NCI-H1436 (cell line): Measurements from ENCODE around the gene NLRP1.

Source experiments
- DNase-seq: peaks from one replicate; lab custom pipeline; 2025; lab: John Stamatoyannopoulos, UW

Gene NLRP1

DNA sequence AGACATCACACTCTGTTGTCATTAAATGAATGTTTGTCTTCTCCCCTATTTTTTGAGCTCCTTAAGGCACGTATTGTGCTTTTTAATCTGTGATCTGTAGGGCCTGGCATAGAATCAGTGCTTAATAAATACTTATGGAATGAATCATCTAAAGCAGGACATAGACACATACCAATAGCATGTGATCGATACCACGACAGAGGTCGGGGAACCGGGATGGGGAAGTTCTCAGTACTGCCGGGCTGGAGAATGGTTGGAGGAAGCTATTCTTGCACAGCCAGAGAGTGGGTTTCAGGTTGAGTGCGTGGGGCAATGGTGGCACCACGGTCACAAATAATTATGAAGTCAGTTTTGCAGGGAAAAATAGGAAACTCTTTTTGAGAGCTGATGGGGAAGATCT lies 26.8 kb downstream of the NLRP1 start:
- no peak for DNase-seq

DNA sequence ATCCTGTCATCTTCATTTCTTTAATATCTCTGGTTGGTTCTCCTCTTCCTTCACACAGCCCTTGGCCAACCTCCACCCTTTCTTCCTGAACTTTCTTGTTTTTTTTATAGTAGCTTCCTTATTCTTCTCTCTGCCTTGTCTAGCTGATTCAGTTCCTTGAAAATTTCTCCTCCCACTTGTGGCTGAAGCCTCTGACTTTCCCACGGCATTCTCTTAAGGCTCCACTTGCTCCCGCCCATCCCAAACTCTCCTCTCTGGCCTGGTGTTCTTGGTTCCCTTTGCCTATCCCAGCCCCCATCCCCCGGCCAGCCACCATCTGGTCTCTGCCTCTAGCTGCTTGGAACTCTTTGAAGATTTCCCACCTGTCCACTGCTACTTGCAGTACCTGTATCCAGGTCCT lies 29.1 kb downstream of the NLRP1 start:
- DNase-seq, result no peak

GRCh38 chr17:5553479-5553878 lies 30.8 kb downstream of the NLRP1 start:
- DNase-seq, result no peak

DNA sequence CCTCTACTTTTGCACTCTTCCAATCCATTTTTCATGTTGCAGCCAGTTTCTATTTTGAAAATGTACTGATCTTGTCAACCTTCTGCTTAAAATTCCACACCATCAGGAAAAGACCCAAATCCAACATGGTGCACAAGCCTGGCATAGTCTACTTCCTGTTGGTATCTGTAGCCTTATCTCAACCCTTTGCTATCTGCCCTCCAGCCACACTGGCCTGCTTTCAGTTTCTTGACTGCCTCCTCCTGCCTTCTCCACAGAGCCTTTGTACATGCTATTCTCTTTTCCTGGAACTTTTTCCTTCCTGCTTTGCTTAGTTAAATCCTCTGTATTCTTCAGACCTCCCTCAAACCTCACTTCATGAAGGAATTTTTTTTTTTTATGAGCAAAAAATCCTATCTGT lies 31.5 kb downstream of the NLRP1 start:
- no peak for DNase-seq

DNA sequence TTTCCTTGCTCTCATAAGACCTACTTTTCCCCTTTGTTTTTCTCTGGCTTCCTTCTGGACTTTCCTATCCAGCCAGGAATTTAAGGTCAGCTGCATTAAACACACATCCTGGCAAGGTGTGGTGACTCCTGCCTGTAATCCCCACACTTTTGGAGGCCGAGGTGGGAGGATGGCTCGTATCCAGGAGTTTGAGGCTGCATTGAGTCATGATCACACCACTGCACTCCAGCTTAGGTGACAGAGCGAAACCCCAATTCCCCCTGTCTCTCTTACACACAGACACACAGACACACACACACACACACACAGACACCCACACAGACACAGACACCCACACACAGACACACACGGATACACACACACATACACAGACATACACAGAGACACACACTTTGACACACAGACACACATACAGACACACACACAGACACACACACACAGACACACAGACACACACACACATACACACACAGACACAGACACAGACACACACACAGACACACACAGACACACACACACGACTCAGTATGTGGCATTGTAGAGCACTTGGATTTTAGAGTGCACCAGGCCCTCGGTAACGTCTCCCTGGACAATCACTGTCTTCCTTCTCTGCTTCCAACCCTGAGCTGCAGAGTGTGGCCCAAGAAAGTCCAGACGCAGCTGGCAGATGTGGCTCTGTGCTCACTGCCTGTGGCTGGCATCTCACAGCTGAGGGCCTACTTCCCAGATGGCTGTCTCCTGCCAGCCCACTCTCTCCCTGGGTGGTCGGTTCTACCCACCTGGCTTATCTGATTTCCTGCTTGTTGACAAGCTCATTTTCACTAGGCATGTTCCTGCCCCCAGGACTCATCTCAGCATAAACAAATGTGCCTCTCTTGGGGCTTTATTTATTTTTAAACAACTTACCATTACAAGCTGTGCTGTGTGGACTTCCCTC lies 39.0 kb downstream of the NLRP1 start:
- DNase-seq, result no peak

DNA sequence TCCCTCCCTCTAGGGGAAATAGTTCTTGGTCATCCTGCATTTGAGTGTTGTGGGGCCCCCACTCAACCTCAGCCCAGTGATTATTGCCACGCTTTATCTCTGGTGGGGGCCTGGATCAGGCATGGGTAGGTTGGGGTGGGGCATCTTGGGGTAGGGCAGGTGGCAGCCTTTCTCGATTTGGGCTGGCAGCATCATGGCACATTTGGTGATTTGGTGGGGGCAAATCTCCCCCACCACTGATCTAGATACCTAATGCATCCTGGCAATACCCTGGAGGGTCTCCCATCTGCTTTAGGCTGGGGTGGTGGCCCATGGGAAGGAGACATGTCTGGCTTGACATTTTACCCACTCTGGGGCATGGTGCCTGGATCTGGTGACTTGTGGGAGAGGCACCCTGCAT lies 40.2 kb downstream of the NLRP1 start:
- no peak for DNase-seq

DNA sequence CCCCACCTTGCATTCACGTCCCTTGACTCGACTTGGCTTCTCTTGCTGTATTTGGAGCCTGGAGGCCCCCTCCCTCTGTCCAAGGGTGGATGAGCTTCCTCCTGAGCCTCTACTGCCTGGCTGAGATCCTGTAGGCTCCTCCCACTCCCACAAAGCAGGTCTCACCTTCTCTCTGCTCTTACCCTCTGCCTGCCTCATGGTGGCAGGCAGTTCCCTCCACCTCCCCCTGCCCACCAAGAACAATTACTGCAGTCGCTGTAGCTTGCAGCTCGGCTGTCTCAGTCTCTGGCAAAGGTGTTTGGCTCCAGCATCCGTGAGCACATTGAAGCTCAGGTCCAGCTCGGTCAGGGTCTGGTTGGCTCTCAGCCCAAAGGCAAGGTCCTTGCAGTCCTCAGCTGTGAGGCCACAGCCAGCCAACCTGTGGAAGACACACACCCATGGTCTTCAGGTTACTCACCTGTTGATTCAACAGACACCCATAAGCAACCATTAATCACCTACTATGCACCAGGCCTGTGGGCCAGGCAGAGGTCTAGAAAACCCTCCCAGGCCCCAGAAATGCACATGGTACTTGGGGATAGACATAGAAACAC lies 42.6 kb downstream of the NLRP1 start:
- DNase-seq, result no peak

DNA sequence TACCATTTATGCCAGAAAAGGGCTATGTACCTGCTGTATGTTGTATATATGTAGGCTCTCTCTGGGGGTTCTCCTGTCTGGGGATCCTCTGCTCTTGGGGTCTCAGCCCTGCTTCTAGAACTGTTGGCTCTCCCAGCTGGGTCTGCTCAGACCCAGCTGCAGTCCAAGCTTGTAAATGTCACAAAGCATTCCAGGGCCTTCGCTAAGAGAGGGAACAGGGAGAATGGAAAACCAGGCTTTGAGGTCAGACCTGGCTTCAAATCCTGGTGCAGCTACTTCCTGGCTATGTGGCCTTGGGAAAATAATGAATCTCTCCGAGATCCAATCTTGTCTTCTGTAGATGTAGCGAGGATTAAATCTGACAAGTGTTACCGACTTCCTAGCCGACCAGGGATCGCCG lies 44.0 kb downstream of the NLRP1 start:
- no peak for DNase-seq

- DNase-seq, result no peak
Measured at GRCh38 chr17:5539286-5539685, 45.0 kb downstream of the NLRP1 start.

DNA sequence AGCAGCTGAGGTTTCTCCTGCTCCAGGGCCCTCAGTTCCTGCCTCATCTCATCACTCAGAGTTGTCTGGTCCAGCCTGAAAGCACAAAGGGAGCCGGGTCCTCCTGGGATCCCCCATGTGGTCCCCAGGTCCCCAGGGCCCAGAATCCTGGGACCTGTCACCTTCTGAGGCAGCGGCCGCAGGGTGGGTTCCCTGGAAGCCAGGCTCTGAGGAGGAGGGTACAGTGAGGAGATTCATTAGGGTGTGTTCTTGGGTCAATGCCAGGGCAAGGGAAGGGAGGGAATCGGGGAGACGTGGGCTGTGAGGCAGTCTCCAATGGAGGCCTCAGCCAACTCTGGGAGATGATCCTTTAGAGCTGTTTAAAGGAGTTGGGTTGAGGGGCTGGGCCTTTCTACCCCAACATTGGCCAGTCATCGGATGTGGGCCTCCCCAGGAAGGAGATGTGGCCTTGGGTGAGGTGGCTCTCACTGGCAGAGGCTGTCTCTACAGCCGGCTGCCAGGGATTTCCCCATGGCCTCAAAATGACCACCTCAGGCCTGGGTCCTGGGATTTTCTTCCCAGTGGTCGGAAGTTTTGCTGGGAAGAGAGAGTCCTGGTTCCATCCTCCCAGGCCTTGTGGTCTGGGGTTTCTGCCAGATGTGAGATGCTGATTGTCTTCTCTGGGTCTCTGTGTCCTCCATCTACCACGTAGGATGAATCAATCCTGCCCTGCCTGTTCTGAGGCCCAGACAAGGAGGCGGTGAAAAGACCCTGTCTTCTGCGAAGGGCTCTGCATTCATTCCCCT lies 47.3 kb downstream of the NLRP1 start:
- no peak for DNase-seq

DNA sequence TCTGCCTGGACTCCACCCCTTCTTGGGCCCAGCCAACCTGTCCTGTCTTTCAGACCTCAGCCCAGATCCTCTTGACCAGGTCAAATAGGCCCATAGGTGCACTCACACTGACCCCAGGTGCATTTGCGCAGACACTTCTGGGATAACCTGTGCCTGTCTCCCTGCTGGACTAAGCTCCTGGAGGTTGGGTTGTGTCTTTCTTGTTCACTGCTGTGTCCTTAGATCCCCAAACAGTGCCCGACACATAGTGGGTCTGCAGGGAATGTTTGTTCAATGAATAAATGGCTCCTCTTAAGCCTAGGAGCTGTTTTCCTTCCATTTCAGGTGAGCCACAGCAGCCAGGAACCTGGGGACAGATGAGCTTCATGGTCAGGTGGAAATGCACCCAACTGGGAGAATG lies 48.9 kb downstream of the NLRP1 start:
- no peak for DNase-seq

DNA sequence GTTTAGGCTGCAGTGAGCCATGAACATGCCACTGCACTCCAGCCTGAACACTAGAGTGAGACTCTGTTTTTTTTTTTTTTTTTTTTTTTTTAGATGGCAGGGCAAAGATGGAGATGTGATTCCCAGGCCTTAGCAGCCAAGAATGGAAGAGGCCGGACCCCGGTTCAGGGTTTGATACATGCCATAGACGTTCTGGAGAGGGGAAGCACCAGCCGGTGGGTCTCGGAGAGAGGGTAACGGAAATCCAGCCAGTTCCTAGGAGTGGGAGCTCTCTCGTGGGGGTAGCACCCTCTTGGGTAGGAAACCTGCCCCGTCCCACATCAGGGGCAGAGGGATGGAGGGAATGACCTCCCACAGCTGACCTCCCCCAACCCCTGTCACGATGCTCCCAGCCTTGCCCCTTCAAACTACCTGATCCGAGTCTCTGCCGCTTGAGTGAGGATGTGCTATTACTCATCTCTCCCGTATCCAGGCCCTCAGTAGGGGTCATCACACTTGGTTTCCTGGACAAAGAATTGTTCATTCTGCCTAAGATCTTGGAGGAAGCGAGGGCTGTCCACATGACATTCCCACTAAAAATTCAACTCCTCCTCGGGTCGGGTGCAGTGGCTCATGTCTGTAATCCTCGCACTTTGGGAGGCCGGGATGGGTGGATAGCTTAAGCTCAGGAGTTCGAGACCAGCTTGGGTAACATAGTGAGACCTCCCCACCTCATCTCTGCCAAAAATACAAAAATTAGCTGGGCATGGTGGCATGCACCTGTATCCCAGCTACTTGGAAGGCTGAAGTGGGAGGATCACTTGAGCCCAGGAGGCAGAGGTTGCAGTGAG lies 50.6 kb downstream of the NLRP1 start:
- DNase-seq, result no peak

DNA sequence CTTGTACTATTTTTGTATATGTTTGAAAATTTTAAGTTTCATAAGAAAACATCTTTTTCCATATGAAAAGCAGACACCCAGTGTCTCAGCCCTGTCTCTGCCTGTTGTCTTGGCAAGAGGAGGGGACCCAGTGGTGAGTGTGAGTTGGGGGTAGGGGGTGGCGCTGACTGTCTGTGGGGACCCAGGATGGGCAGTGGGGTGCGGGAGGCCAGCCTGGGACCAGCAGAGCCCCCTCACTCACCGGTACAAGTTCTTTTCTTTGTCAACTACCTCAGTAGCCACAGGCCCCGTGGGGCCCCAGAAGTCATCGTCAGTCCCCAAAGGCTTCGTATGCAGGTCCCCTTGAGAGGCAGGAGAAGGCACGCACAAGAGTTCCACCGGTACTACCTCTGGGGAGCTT lies 51.7 kb downstream of the NLRP1 start:
- no peak for DNase-seq

DNA sequence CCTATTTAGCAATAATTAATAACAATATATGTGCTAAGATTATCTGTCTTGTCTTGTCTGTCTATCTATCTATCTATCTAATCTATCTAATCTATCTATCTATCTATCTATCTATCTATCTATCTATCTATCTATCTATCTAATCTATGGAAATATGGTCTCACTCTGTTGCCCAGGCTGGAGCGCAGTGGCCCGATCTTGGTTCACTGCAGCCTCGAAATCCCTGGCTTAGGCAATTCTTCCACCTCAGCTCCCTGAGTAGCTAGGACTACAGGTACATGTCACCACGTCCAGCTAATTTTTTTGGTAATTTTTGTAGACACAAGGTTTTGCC lies 53.3 kb downstream of the NLRP1 start:
- no peak for DNase-seq

GRCh38 chr17:5530265-5531084 lies 53.8 kb downstream of the NLRP1 start:
- no peak for DNase-seq

DNA sequence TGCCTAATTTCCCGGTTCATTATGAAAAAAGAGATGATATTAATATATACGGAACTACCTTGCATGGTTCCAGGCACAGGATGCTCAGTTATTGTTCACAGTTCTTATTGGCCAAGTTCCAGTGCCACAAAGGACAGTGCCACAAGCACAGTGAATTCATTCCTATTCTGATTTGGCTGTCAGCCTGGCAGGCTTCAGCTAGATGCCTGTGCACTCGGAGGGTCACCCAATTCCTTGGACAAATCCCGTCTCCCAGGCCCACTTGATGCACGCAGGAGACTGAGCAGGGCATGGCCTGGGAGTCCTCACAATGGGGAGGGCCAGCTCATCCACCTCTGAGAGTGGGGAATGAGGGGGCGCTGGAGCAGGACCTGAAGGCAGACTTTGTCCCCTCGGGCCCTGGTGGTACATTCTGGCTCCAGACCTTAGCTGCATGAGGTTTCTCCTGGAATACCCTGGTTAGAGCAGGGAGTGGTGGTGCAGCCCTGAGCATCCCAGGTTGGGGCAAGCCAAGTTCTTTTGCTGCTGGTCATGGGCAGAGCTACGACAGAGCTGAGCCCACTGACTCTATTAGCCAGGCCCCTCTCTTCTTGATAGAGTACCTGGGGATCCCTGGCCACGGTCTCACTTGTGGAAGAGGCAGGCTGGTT lies 56.6 kb downstream of the NLRP1 start:
- no peak for DNase-seq

DNA sequence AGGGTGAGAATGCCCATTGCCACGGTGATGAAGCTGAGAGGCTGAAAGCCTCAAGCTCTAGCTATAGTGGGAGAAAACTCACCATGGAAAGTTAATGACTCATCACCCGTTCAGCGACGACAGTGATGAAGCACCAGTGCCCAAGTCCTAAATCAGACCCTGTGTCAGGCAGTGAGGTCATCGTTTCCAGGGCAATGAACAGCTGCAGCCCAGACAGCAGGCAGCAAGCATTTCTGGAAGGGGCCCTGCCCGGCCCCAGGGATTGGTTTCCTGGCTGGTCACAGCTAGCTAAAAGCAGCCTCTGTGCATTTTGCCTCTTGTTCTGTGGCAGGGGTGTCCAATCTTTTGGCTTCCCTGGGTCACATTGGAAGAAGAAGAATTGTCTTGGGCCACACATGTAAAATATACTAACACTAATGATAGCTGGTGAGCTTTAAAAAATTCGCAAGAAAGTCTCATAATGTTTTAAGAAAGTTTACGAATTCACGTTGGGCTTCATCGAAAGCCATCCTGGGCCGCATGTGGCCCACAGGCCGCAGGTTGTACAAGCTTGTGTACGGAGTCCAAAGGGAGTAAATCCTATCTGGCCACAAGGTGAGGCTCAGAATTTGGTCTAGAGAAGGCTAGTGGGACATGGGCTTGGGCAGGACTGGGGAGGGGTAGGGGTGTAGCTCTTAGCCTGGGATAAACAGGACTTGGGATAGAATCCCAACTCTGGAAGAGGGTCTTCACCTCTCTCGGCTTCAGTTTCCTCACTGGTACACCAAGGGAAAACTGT lies 57.3 kb downstream of the NLRP1 start:
- DNase-seq, result no peak

GRCh38 chr17:5523249-5523648 lies 61.1 kb downstream of the NLRP1 start:
- no peak for DNase-seq

DNA sequence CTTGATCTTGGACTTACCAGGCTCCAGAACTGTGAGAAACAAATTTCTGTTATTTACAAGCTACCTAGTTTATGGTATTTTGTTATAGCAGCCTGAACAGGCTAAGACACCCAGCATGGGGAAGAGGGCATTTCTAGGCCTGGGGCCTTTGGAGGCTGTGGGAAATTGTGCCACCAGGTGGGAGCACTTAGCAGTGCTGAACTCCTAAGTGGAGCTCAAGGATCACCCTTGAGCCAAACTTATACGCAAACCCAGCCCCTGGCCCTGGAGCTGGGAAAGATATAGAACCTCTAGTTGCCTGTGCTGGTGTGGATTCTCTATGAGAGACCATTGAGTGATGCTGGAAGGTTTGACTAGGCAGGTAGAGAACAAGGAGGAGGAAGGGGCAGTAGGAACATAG lies 61.8 kb downstream of the NLRP1 start:
- no peak for DNase-seq
